Measurements from ENCODE around the gene CHST8.

DNA sequence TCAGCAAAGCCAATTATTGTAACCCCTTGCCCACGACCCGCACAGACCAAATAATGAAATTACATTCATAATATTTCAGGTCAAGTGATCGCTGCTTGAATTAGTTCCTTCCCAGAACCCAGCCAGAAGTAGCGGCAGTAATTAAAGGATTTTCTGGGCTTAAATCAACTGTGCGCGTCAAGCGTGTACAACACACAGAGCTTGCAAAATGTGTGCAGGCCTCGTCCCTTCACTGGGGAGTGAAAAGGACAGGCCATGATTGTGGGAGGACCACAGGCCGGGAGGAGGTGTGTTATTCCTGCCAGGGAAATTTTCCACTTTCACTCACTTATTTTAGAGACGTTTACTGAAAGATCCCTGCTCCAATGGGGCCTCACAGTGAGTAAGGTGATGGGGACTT is 84.9 kb downstream of the CHST8 start:
- TF ChIP-seq EZH2 (IDR thresholded peaks at IDR 0.05; ENCODE audit: borderline replicate concordance, low read depth, low read length, poor library complexity, severe bottlenecking), result no peak
- TF ChIP-seq, protein P1, sequence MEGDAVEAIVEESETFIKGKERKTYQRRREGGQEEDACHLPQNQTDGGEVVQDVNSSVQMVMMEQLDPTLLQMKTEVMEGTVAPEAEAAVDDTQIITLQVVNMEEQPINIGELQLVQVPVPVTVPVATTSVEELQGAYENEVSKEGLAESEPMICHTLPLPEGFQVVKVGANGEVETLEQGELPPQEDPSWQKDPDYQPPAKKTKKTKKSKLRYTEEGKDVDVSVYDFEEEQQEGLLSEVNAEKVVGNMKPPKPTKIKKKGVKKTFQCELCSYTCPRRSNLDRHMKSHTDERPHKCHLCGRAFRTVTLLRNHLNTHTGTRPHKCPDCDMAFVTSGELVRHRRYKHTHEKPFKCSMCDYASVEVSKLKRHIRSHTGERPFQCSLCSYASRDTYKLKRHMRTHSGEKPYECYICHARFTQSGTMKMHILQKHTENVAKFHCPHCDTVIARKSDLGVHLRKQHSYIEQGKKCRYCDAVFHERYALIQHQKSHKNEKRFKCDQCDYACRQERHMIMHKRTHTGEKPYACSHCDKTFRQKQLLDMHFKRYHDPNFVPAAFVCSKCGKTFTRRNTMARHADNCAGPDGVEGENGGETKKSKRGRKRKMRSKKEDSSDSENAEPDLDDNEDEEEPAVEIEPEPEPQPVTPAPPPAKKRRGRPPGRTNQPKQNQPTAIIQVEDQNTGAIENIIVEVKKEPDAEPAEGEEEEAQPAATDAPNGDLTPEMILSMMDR (conservative IDR thresholded peaks at IDR 0.05; ENCODE audit: low read depth, low read length), result no peak

All from A673 (cell line).